Left ventricle myocardium inferior (tissue), 1 donor: ENCODE results near the gene IDI2. TPM values are rescaled to one million over a fixed set of nuclear protein-coding genes. Genes with fewer than 3 reads are reported as not detected.

ENCODE experiments used
- DNase-seq: peaks from one replicate; pipeline ENCODE4 v3.0.0-alpha.2; 2020
- H3K27ac ChIP-seq: fragments of 200-600 bp; replicated peaks from 2 replicates; pipeline ENCODE4 v1.8.0; 2021
- H3K27me3 ChIP-seq: fragments of 200-600 bp; 2 replicates; pipeline ENCODE4 v1.8.0; 2021; ENCODE audit warnings: low read depth
- H3K36me3 ChIP-seq: fragments of 200-600 bp; 2 replicates; pipeline ENCODE4 v1.8.0; 2021
- H3K4me1 ChIP-seq: fragments of 200-600 bp; 2 replicates; pipeline ENCODE4 v1.8.0; 2021
- H3K4me3 ChIP-seq: fragments of 200-600 bp; 2 replicates; pipeline ENCODE4 v1.8.0; 2021; ENCODE audit warnings: mild to moderate bottlenecking, moderate library complexity
- H3K9me3 ChIP-seq: fragments of 200-600 bp; replicated peaks from 2 replicates; pipeline ENCODE4 v1.8.0; 2021
- CTCF ChIP-seq: fragments of 200-600 bp; IDR thresholded peaks from 2 replicates; pipeline ENCODE4 v1.8.0; 2021; ENCODE audit warnings: antibody characterized with exemption, mild to moderate bottlenecking, borderline replicate concordance
- intact Hi-C: fragments of 100-400 bp; cut with micrococcal nuclease; formaldehyde crosslinking; loops from one replicate; pipeline ENCODE4 v1.11.0; 2022
- total RNA-seq: library from RNA; stranded (reverse); fragmentation: NEBNext Ultra II Directional; extraction: Animal tissue kit (Norgen Biotek cat#: 25700); gene quantifications from one replicate; pipeline ENCODE4 v1.2.1, GENCODE V29; 2021
- donor health status: DM: no; HTN: yes; CAD: no; lungs with severe emphysema.

Gene IDI2
- total RNA-seq, 1 donor from 2014 or later = 0.33 TPM

GRCh38 chr10:1006573-1006972 is 19.1 kb downstream of the IDI2 start:
- DNase-seq = no peak
- Histone ChIP-seq H3K36me3 (peaks cover 98% of the 10 kb centered on the region), H3K4me3 (no peak overlapping the region), H3K27me3 (no peaks in the 10 kb centered on the region), H3K4me1 (no peaks in the 10 kb centered on the region), H3K9me3 (peaks cover 21% of the 10 kb centered on the region), H3K27ac (no peak overlapping the region)
- no peak for TF ChIP-seq CTCF
- intact Hi-C loops = no loop called here

- peaks cover 23% of the 10 kb centered on the region for H3K9me3 ChIP-seq
- no peak for TF ChIP-seq CTCF
- H3K27ac ChIP-seq = no peak overlapping the region
- no peak for DNase-seq
- no peak overlapping the region for H3K4me3 ChIP-seq
- peaks cover 100% of the 10 kb centered on the region for H3K36me3 ChIP-seq
- no peaks in the 10 kb centered on the region for H3K27me3 ChIP-seq
- H3K4me1 ChIP-seq = no peaks in the 10 kb centered on the region
- intact Hi-C loops = no loop called here
Measured at GRCh38 chr10:1003884-1004670, 21.6 kb downstream of the IDI2 start.

- TF ChIP-seq CTCF = no peak
- no peaks in the 10 kb centered on the region for H3K4me1 ChIP-seq
- H3K4me3 ChIP-seq = no peak overlapping the region
- peaks cover 100% of the 10 kb centered on the region for H3K36me3 ChIP-seq
- no peak overlapping the region for H3K27ac ChIP-seq
- no peak for DNase-seq
- intact Hi-C loops = no loop called here
- no peaks in the 10 kb centered on the region for H3K27me3 ChIP-seq
- H3K9me3 ChIP-seq = peaks cover 23% of the 10 kb centered on the region
Measured at GRCh38 chr10:1002425-1003006, 23.1 kb downstream of the IDI2 start.

- Histone ChIP-seq H3K9me3 (peaks cover 10% of the 10 kb centered on the region), H3K4me3 (no peak overlapping the region), H3K36me3 (peaks cover 100% of the 10 kb centered on the region), H3K27me3 (no peaks in the 10 kb centered on the region), H3K4me1 (no peaks in the 10 kb centered on the region), H3K27ac (no peak overlapping the region)
- intact Hi-C loops = no loop called here
- TF ChIP-seq CTCF = no peak
- no peak for DNase-seq
Measured at GRCh38 chr10:997266-998022, 28.2 kb downstream of the IDI2 start.

- Histone ChIP-seq H3K9me3 (no peaks in the 10 kb centered on the region), H3K36me3 (peaks cover 87% of the 10 kb centered on the region), H3K27ac (no peak overlapping the region), H3K27me3 (no peaks in the 10 kb centered on the region), H3K4me3 (no peak overlapping the region), H3K4me1 (no peaks in the 10 kb centered on the region)
- DNase-seq = no peak
- TF ChIP-seq CTCF = no peak
- intact Hi-C loops = no loop called here
Measured at GRCh38 chr10:996031-996430, 29.6 kb downstream of the IDI2 start.
